ACC112 (cell line): ENCODE results near the gene SHANK2.

Experiments
- H2AFZ ChIP-seq: fragments of 200-600 bp; sonication (generic); one replicate; pipeline ENCODE4 v1.6.0; 2017; ENCODE audit warnings: antibody characterized with exemption, low read length; ENCODE audit not compliant: unreplicated experiment
- H3K27ac ChIP-seq: fragments of 200-600 bp; sonication (generic); 2 replicates; pipeline ENCODE4 v1.5.1; 2014; ENCODE audit warnings: low read depth, mild to moderate bottlenecking, antibody characterized with exemption, low read length, moderate library complexity
- H3K27me3 ChIP-seq: fragments of 200-600 bp; sonication (generic); 2 replicates; pipeline ENCODE4 v1.6.1; 2014; ENCODE audit warnings: mild to moderate bottlenecking, antibody characterized with exemption, low read length, moderate library complexity, mixed read lengths; ENCODE audit not compliant: insufficient read depth
- H3K36me3 ChIP-seq: fragments of 200-600 bp; sonication (generic); 2 replicates; pipeline ENCODE4 v1.6.1; 2016; ENCODE audit warnings: mild to moderate bottlenecking, antibody characterized with exemption, low read length, moderate library complexity, mixed read lengths; ENCODE audit not compliant: insufficient read depth
- H3K4me1 ChIP-seq: fragments of 200-600 bp; sonication (generic); one replicate; pipeline ENCODE4 v1.6.1; 2016; ENCODE audit warnings: low read length, mixed read lengths; ENCODE audit not compliant: insufficient read depth, unreplicated experiment, control insufficient read depth
- H3K4me3 ChIP-seq: fragments of 200-600 bp; sonication (generic); 2 replicates; pipeline ENCODE4 v1.5.1; 2014; ENCODE audit warnings: mild to moderate bottlenecking, low read depth, low read length
- H3K79me2 ChIP-seq: fragments of 200-600 bp; sonication (generic); one replicate; pipeline ENCODE4 v1.6.0; 2016; ENCODE audit warnings: low read length; ENCODE audit not compliant: control insufficient read depth, unreplicated experiment, insufficient read depth

Gene SHANK2

DNA sequence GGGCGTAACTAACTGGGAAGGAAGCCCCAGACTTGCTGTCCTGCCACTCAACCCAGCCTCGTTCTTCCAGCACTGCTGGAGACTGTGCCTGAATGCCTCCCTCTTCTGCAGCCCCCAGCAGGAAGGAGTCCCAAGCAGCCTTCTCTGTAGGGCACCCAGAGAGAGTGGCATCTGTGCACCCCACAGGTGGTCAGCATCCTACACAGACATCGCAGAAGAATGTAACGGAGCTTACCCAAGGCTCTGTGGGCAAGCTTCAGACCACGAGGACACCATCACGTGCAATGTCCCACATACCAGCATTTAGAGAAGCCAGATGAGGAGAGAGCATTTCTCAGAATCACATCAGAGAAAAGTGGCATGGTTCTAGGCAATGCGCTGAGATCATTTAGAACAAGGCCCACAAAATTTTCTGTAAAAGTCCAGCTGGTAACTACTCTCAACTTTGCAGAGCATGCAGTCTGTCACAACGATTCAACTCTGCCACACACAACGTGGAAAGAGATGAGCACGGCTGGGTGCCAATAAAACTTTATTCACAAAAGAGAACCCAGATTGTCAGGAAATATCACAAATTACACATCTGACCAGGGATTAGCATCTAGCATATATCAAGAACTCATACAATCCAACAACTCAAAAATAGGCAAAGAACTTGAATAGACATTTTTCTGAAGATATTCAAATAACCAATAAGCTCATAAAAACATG is 33.4 kb downstream of the SHANK2 start:
- no peaks in the 10 kb centered on the region for H3K27me3 ChIP-seq
- no peaks in the 10 kb centered on the region for H3K79me2 ChIP-seq
- no peak overlapping the region for H2AFZ ChIP-seq
- H3K36me3 ChIP-seq, result no peaks in the 10 kb centered on the region
- no peaks in the 10 kb centered on the region for H3K4me1 ChIP-seq
- H3K4me3 ChIP-seq, result no peak overlapping the region
- H3K27ac ChIP-seq, result no peak overlapping the region

DNA sequence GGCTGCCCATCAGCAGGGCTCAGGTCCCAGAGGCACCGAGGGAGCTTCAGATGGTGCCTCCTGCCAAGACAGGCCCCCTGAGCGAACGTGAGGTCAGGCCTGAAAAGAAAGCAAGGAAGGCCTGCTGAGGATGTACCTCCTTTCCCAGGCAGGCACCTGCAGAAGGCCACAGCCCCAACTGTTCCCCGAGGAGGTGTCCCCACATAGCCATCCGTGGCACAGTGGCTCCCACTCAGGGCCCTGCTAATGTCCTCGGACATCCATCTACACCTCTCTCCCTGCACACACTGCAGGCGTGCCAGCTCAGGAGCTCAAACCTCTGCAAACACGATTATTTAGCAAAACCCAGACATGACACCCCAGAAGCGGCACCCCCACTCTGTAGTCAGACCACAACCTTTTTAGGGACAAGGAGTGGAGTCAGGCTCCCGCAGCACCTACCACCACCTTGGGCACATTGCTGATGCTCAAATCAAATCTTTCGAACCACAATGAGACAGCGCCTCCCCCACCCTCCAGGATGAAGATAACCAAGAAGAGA is 36.9 kb downstream of the SHANK2 start:
- H3K27ac ChIP-seq, result no peak overlapping the region
- no peak overlapping the region for H3K4me3 ChIP-seq
- no peaks in the 10 kb centered on the region for H3K79me2 ChIP-seq
- H3K27me3 ChIP-seq, result no peaks in the 10 kb centered on the region
- H3K36me3 ChIP-seq, result no peaks in the 10 kb centered on the region
- no peak overlapping the region for H2AFZ ChIP-seq
- peaks cover 2% of the 10 kb centered on the region for H3K4me1 ChIP-seq

DNA sequence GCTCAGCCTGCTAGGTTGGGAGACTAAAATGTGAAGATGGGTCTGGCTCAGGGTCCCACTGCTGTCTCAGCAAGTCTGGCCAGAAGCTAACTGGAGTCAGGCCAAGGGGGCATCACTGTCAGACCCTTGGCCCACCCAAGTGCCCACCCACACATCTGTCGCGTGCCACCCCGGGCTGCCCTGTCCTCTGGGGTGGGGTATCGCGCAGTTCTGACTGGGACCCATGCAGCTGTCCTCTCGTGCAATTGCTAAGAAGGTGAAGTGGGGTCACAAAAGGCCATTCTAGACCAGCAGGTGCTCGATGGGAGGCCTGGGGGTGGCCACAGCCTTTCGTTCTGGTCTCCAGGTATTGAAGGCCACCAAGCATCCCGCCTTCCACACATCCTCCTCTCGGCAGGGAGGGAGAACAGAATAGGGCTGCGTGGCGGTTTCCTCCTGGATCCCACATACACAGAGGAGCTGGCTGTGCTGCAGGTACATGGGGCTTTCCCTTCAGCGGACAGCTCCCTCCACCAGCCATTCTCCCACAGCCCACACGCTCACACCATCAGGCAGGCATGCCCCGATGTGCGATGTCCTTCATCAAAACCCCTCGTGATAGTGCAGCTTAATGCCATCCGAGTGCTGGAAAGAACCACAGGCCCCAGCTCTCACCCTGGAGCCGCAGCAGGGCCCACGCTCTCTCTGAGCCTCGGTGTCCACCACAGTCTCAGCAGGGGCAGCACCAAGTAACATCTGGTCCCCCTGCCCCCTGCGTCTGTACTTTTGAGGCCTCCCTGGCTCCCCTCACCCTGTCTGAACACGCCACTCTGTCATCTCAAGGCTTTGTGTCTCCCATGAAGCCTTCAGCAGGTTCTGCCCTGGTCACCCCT is 37.6 kb downstream of the SHANK2 start:
- Histone ChIP-seq H3K4me3 (no peak overlapping the region), H3K79me2 (no peaks in the 10 kb centered on the region), H3K27me3 (no peaks in the 10 kb centered on the region), H3K4me1 (peaks cover 2% of the 10 kb centered on the region), H3K36me3 (no peaks in the 10 kb centered on the region), H3K27ac (no peak overlapping the region), H2AFZ (no peak overlapping the region)

DNA sequence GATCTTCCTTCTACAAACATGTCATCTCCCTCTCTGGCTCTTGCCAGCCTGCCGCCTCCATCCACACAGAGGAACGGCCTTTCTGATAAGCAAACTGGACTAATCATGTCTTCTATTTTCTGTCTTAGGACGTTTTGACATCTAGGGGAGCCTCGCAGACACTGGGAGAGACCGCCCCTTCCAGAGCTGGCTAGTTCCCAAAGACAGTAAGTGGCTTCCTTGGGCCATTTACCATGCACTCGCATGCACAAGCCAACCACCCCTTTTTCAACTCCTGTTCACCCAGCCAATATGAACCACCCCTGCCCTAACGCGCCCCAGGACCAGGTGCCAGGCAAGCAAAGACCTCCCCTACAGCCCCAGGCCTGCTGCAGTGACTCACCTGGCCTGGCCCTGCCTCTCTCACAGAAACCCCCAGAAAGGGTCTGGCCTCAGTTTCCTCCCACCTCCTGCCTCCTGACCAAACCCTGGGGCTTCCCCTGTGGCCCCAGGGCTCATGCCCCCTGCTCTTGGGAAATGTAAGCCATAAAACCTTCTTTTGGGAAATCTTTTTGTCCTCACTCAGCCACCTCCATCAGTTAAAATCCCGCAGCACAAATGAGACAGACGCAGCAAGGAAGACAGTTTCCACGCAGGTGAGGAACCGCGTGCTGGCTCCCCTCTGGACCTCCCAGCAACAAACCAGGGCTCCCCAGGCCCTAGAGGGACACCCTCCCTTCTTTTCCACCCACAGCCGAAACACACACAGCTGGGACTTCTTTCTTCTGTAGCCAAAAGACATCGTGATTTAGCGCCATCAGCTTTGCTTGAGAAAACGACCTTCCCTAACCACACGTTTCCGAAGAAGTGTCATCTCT is 38.5 kb downstream of the SHANK2 start:
- no peak overlapping the region for H2AFZ ChIP-seq
- H3K4me1 ChIP-seq, result peaks cover 2% of the 10 kb centered on the region
- no peak overlapping the region for H3K27ac ChIP-seq
- H3K36me3 ChIP-seq, result peaks cover 2% of the 10 kb centered on the region; the same call in 1 of the 2 replicates
- H3K27me3 ChIP-seq, result no peaks in the 10 kb centered on the region
- H3K4me3 ChIP-seq, result no peak overlapping the region
- H3K79me2 ChIP-seq, result no peaks in the 10 kb centered on the region

DNA sequence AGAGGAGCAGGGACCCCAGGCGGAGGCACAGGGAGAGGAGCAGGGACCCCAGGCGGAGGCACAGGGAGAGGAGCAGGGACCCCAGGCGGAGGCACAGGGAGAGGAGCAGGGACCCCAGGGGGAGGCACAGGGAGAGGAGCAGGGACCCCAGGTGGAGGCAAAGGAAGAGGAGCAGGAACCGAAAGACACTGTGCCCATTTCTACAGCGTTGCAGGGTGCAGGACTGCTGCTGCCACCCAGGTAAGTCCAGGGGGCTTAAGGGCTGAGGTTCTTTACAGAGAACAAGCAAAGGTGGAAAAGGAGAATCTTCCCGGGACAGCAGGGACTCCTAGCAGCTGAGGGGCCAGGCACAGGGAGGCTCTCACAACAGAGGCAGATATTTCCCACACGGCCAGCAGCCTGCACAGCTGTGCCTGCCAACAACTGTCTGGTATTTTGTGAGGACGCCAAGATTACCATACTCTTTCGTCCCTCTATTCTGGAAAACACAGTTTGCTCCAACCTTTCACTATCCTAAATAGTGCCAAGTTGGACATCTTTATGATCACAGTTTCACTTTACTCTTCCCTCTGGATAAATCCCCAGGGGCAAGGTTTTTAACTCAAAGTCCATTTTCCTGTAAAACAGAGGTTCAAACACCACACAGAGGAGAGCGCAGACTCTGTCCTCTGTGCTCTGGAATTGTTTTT is 39.4 kb downstream of the SHANK2 start:
- Histone ChIP-seq H3K27ac (no peak overlapping the region), H2AFZ (no peak overlapping the region), H3K79me2 (no peaks in the 10 kb centered on the region), H3K4me1 (peaks cover 2% of the 10 kb centered on the region), H3K4me3 (no peak overlapping the region), H3K36me3 (peaks cover 2% of the 10 kb centered on the region; the same call in 1 of the 2 replicates), H3K27me3 (no peaks in the 10 kb centered on the region)

DNA sequence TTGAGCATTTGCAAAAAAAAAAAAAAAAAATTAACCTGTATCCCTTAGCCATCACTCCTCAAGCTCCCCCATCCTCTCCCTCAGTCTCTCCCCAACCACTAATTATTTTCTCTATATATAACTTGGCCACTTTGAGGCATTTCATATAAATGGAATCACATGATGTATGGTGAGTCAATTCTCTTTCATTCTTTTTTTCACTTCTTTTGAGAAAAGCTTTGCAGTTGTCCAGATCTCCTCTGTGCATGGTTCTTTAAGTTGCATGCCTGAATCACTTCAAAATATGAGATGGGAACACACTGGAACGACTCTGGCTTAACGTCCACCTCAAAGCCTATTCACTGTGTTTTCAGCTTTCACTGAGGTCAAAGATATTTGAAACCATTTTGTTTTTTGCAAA is 40.7 kb downstream of the SHANK2 start:
- H3K36me3 ChIP-seq, result peaks cover 2% of the 10 kb centered on the region; the same call in 1 of the 2 replicates
- no peaks in the 10 kb centered on the region for H3K79me2 ChIP-seq
- no peak overlapping the region for H2AFZ ChIP-seq
- H3K27ac ChIP-seq, result no peak overlapping the region
- peaks cover 2% of the 10 kb centered on the region for H3K4me1 ChIP-seq
- H3K4me3 ChIP-seq, result no peak overlapping the region
- no peaks in the 10 kb centered on the region for H3K27me3 ChIP-seq

DNA sequence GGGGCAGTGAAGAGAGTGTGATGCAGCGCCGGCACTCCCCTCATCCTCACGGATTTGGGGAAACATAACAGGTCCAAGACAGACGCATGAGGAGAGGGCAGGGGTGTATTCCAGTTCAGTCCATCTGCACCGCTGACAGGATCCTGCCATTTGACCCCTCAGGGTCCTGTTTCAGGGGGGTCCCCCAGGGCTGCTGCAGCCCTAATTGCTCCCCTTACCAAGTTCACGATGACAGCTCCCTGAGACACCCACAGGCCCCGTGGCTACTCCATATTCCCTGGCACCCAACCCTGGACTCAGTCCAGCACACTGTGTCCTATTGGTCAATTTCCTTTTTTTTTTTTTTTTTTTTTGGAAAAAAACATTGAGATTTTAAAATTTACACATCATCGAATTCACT is 41.5 kb downstream of the SHANK2 start:
- H3K27me3 ChIP-seq, result no peaks in the 10 kb centered on the region
- peaks cover 2% of the 10 kb centered on the region for H3K4me1 ChIP-seq
- H3K4me3 ChIP-seq, result no peak overlapping the region
- H3K36me3 ChIP-seq, result peaks cover 2% of the 10 kb centered on the region; the same call in 1 of the 2 replicates
- H2AFZ ChIP-seq, result no peak overlapping the region
- no peak overlapping the region for H3K27ac ChIP-seq
- H3K79me2 ChIP-seq, result no peaks in the 10 kb centered on the region

DNA sequence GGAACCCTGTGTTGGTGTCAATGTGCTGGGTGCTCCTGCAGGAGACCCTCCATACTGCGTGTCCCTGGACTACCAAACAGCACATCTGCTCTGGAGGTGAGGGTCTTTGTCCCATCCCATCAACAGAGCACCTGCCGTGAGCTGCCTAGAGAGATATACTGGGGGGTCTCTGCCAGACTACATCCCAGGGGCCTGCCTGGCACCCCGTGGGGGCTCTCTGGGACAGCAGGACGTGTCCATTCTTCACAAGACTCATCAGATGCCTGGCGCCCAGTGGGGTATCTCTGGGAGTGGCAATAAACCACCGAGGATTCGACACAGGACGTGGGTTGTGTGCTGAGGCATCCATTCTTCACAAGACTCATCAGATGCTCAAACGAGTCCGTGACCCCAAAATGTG is 42.7 kb downstream of the SHANK2 start:
- H3K27ac ChIP-seq, result no peak overlapping the region
- H3K4me1 ChIP-seq, result peaks cover 2% of the 10 kb centered on the region
- no peak overlapping the region for H2AFZ ChIP-seq
- no peaks in the 10 kb centered on the region for H3K79me2 ChIP-seq
- no peaks in the 10 kb centered on the region for H3K27me3 ChIP-seq
- no peak overlapping the region for H3K4me3 ChIP-seq
- H3K36me3 ChIP-seq, result peaks cover 2% of the 10 kb centered on the region; the same call in 1 of the 2 replicates

DNA sequence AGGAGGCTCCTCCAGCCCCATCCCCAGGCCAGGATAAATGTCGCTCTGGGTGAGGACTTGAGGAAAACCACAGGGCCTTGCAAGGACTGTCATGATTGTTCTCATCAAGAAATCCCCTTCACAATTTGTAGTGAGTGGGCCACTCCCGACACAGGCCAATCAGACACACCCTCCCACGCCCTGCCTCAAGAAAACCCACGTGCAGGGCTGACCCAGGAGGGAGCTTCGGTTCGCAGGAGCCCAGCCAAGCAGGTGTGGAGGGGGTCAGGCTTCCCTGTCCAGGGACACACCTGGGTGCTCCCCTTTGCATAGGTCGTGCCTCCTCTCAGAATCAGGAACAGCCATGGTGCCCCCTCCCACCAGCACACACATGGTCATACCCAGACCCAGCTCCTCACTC is 43.2 kb downstream of the SHANK2 start:
- Histone ChIP-seq H3K4me1 (peaks cover 2% of the 10 kb centered on the region), H3K36me3 (peaks cover 2% of the 10 kb centered on the region; the same call in 1 of the 2 replicates), H3K27me3 (no peaks in the 10 kb centered on the region), H3K79me2 (no peaks in the 10 kb centered on the region), H2AFZ (no peak overlapping the region), H3K4me3 (no peak overlapping the region), H3K27ac (no peak overlapping the region)
